ENCODE data around the gene KIF26B. TPM values are rescaled to one million over a fixed set of nuclear protein-coding genes. Genes with fewer than 3 reads are reported as not detected.

The KIF26B gene
- total RNA-seq, 1 donor from 2014 or later, result 5.1 TPM

- no peak overlapping the region for H3K27ac Mint-ChIP-seq
- no peaks in the 10 kb centered on the region for H3K9me3 Mint-ChIP-seq (ENCODE audit: low read depth)
- no peak overlapping the region for H3K4me3 Mint-ChIP-seq (ENCODE audit: low read depth)
- H3K36me3 Mint-ChIP-seq (ENCODE audit: insufficient read depth), result no peaks in the 10 kb centered on the region
- peaks cover 6% of the 10 kb centered on the region for H3K4me1 Mint-ChIP-seq (ENCODE audit: low read depth)
- no peaks in the 10 kb centered on the region for H3K27me3 Mint-ChIP-seq
- no peak for TF ChIP-seq CTCF (IDR thresholded peaks at IDR 0.05; ENCODE audit: unreplicated experiment)
- DNase-seq (ENCODE audit: low spot score, unreplicated experiment), result no peak
These were observed 85.9 kb downstream of the KIF26B start for GRCh38 chr1:245240648-245241165.

DNA sequence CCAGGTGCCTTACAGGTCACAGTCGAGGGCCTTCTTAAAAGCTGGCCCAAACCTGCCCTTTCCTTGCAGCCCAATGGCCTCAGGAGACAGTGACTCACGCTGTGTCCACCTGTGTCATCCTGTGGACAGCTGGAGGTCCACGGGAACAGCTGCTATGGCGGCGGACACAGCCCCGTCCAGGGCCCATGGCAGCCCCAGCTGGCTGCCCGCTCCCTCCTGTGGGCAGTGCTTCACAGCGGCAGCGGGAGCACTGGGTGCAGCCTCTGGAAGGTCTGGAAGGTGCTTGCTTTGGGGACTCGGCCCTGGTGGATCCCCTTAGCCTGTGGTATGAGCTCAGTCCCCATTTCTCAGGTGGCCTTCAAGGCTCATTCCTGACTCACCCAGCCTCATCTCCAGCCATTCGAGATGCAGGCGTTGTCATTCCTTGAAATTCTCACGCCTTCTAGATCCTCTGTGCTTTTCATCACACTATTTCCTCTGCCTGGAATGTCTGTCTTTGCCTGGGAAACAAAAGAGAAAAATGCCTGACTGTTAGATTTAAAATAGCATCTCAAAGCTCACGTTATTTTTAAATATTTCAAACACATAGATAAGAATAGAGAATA lies 86.8 kb downstream of the KIF26B start:
- Mint-ChIP-seq H3K4me1 (ENCODE audit: low read depth) (peaks cover 6% of the 10 kb centered on the region), H3K9me3 (ENCODE audit: low read depth) (no peaks in the 10 kb centered on the region), H3K27me3 (no peaks in the 10 kb centered on the region), H3K4me3 (ENCODE audit: low read depth) (no peak overlapping the region), H3K27ac (no peak overlapping the region), H3K36me3 (ENCODE audit: insufficient read depth) (no peaks in the 10 kb centered on the region)
- DNase-seq (ENCODE audit: low spot score, unreplicated experiment), result no peak
- no peak for TF ChIP-seq CTCF (IDR thresholded peaks at IDR 0.05; ENCODE audit: unreplicated experiment)

GRCh38 chr1:245242989-245243388 lies 88.2 kb downstream of the KIF26B start:
- Mint-ChIP-seq H3K27me3 (no peaks in the 10 kb centered on the region), H3K9me3 (ENCODE audit: low read depth) (no peaks in the 10 kb centered on the region), H3K4me3 (ENCODE audit: low read depth) (no peak overlapping the region), H3K4me1 (ENCODE audit: low read depth) (peaks cover 6% of the 10 kb centered on the region), H3K36me3 (ENCODE audit: insufficient read depth) (no peaks in the 10 kb centered on the region), H3K27ac (no peak overlapping the region)
- DNase-seq (ENCODE audit: low spot score, unreplicated experiment), result no peak
- no peak for TF ChIP-seq CTCF (IDR thresholded peaks at IDR 0.05; ENCODE audit: unreplicated experiment)

DNA sequence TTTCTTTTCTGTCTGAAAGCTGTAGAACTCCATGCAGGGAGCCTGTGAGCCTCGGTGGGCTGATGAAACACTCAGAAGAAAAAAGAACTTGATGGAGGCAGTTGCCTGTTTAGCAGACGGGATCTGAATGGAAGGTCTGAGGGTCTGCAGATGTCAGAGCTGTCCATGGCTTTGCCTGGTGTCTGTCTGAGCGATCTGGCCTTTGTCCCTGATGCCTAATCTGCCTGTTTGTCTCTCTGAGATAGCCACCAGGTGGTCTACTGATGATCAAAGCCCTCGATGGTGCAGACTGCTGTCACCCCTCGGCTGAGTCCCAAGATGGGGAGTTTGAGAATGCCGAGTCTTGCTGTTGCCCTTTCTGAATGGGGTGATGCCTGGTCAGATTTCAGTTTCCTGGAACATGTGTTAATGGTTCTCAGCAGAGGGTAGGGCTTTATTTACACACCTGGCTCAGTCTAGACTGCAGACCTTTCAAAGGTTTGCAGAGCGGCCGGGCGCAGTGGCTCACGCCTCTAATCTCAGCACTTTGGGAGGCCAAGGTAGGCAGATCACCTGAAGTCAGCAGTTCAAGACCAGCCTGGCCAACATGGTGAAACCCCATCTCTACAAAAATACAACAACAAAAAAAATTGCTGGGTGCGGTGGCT lies 90.4 kb downstream of the KIF26B start:
- no peak for DNase-seq (ENCODE audit: low spot score, unreplicated experiment)
- peaks cover 6% of the 10 kb centered on the region for H3K4me1 Mint-ChIP-seq (ENCODE audit: low read depth)
- peaks cover 3% of the 10 kb centered on the region for H3K36me3 Mint-ChIP-seq (ENCODE audit: insufficient read depth)
- no peaks in the 10 kb centered on the region for H3K9me3 Mint-ChIP-seq (ENCODE audit: low read depth)
- peak overlapping the region; percentile 9 for H3K27ac Mint-ChIP-seq
- no peak for TF ChIP-seq CTCF (IDR thresholded peaks at IDR 0.05; ENCODE audit: unreplicated experiment)
- no peak overlapping the region for H3K4me3 Mint-ChIP-seq (ENCODE audit: low read depth)
- no peaks in the 10 kb centered on the region for H3K27me3 Mint-ChIP-seq

- Mint-ChIP-seq H3K4me3 (ENCODE audit: low read depth) (no peak overlapping the region), H3K27me3 (no peaks in the 10 kb centered on the region), H3K4me1 (ENCODE audit: low read depth) (peaks cover 6% of the 10 kb centered on the region), H3K27ac (no peak overlapping the region), H3K9me3 (ENCODE audit: low read depth) (peaks cover 5% of the 10 kb centered on the region), H3K36me3 (ENCODE audit: insufficient read depth) (peaks cover 3% of the 10 kb centered on the region)
- DNase-seq (ENCODE audit: low spot score, unreplicated experiment), result no peak
- no peak for TF ChIP-seq CTCF (IDR thresholded peaks at IDR 0.05; ENCODE audit: unreplicated experiment)
These were observed 91.6 kb downstream of the KIF26B start for GRCh38 chr1:245246433-245246832.

Data from progenitor cell of endocrine pancreas (in vitro differentiated cells).